ENCODE data around the gene MAN2B2. TPM values are rescaled to one million over a fixed set of nuclear protein-coding genes. Genes with fewer than 3 reads are reported as not detected.

Gene MAN2B2
- polyA plus RNA-seq, 1 donor (not counting 4 experiments of a cell fraction or from before 2014, with no cell fraction given) = 7.4 TPM

GRCh38 chr4:6665320-6665654 lies 90.3 kb downstream of the MAN2B2 start:
- Histone ChIP-seq H3K36me3 (ENCODE audit: control insufficient read depth in 2 of 2, extremely low read depth in 1 of 2, insufficient read depth in 2 of 2, low read length in 2 of 2) (no peaks in the 10 kb centered on the region), H3K4me1 (ENCODE audit: control insufficient read depth, extremely low read depth, insufficient read depth, low read length) (peaks cover 3% of the 10 kb centered on the region), H3K9me3 (ENCODE audit: control insufficient read depth, low read depth, low read length) (no peaks in the 10 kb centered on the region), H2AFZ (ENCODE audit: control insufficient read depth, low read length) (no peak overlapping the region), H4K20me1 (ENCODE audit: control insufficient read depth, extremely low read depth, insufficient read depth, low read length) (no peaks in the 10 kb centered on the region), H3K27me3 (ENCODE audit: control insufficient read depth, extremely low read depth, insufficient read depth, low read length) (peaks cover 20% of the 10 kb centered on the region), H3K27ac (ENCODE audit: control insufficient read depth, insufficient read depth, low read length) (no peak overlapping the region), H3K9ac (ENCODE audit: control insufficient read depth, extremely low read depth, insufficient read depth, low read length) (no peak overlapping the region), H3K9me1 (ENCODE audit: control insufficient read depth, extremely low read depth, insufficient read depth, low read length) (no peaks in the 10 kb centered on the region), H3K4me2 (ENCODE audit: control insufficient read depth, extremely low read depth, insufficient read depth, low read depth, low read length) (no peak overlapping the region), H3K79me2 (ENCODE audit: control insufficient read depth, insufficient read depth, low read length) (no peaks in the 10 kb centered on the region), H3K4me3 (ENCODE audit: control insufficient read depth in 2 of 3, extremely low read depth in 1 of 3, insufficient read depth in 2 of 3, low read depth in 1 of 3, low read length in 3 of 3) (no peak overlapping the region)
- TF ChIP-seq EZH2 (IDR thresholded peaks at IDR 0.05; ENCODE audit: low read length) (no peak), CTCF (optimal IDR thresholded peaks at IDR 0.05 in 1 of 3, IDR thresholded peaks at IDR 0.05 in 1 of 3, conservative IDR thresholded peaks at IDR 0.05 in 1 of 3; ENCODE audit: extremely low read depth in 1 of 3, insufficient read depth in 2 of 3, low read length in 3 of 3) (no peak)
- no peak for FAIRE-seq
- no peak for DNase-seq (ENCODE audit: low read depth, low spot score)
- dilution Hi-C loops (cut with MboI; ENCODE audit: extremely low pct_ligation_motif_present, low sequenced_read_pairs) = no loop called here

GRCh38 chr4:6668391-6668790 lies 93.4 kb downstream of the MAN2B2 start:
- no peaks in the 10 kb centered on the region for H3K9me1 ChIP-seq (ENCODE audit: control insufficient read depth, extremely low read depth, insufficient read depth, low read length)
- H3K9ac ChIP-seq (ENCODE audit: control insufficient read depth, extremely low read depth, insufficient read depth, low read length) = no peak overlapping the region
- no peak overlapping the region for H3K27ac ChIP-seq (ENCODE audit: control insufficient read depth, insufficient read depth, low read length)
- H3K9me3 ChIP-seq (ENCODE audit: control insufficient read depth, low read depth, low read length) = no peaks in the 10 kb centered on the region
- H3K4me2 ChIP-seq (ENCODE audit: control insufficient read depth, extremely low read depth, insufficient read depth, low read depth, low read length) = no peak overlapping the region
- H4K20me1 ChIP-seq (ENCODE audit: control insufficient read depth, extremely low read depth, insufficient read depth, low read length) = no peaks in the 10 kb centered on the region
- peaks cover 3% of the 10 kb centered on the region for H3K4me1 ChIP-seq (ENCODE audit: control insufficient read depth, extremely low read depth, insufficient read depth, low read length)
- H3K4me3 ChIP-seq (ENCODE audit: control insufficient read depth in 2 of 3, extremely low read depth in 1 of 3, insufficient read depth in 2 of 3, low read depth in 1 of 3, low read length in 3 of 3) = no peak overlapping the region
- dilution Hi-C loops (cut with MboI; ENCODE audit: extremely low pct_ligation_motif_present, low sequenced_read_pairs) = no loop called here
- DNase-seq (ENCODE audit: low read depth, low spot score) (no peak), FAIRE-seq (no peak)
- TF ChIP-seq EZH2 (IDR thresholded peaks at IDR 0.05; ENCODE audit: low read length) = no peak
- TF ChIP-seq CTCF (optimal IDR thresholded peaks at IDR 0.05 in 1 of 3, IDR thresholded peaks at IDR 0.05 in 1 of 3, conservative IDR thresholded peaks at IDR 0.05 in 1 of 3; ENCODE audit: extremely low read depth in 1 of 3, insufficient read depth in 2 of 3, low read length in 3 of 3) = no peak
- peaks cover 14% of the 10 kb centered on the region for H3K27me3 ChIP-seq (ENCODE audit: control insufficient read depth, extremely low read depth, insufficient read depth, low read length)
- H3K79me2 ChIP-seq (ENCODE audit: control insufficient read depth, insufficient read depth, low read length) = no peaks in the 10 kb centered on the region
- H2AFZ ChIP-seq (ENCODE audit: control insufficient read depth, low read length) = no peak overlapping the region
- H3K36me3 ChIP-seq (ENCODE audit: control insufficient read depth in 2 of 2, extremely low read depth in 1 of 2, insufficient read depth in 2 of 2, low read length in 2 of 2) = no peaks in the 10 kb centered on the region
